ENCODE measurements around the gene PKN3.

DNA sequence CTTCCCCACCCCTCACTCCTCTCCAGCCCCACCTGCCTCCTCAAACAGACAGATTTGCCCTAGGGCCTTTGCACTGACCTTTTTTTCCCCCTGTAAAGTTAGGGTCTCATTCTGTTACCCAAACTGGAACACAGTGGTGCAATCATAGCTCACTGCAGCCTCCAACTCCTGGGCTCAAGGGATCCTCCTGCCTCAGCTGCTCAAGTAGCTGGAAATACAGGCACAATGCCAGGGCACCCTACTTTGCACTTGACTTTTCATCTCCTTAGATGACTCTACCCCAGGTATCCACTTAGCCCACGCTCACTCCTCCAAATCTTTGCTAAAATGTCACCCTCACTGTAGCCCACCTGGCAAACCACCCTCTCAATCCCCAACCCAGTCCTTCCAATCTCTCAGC, 47.8 kb upstream of the PKN3 start:
- TF ChIP-seq, protein P1, sequence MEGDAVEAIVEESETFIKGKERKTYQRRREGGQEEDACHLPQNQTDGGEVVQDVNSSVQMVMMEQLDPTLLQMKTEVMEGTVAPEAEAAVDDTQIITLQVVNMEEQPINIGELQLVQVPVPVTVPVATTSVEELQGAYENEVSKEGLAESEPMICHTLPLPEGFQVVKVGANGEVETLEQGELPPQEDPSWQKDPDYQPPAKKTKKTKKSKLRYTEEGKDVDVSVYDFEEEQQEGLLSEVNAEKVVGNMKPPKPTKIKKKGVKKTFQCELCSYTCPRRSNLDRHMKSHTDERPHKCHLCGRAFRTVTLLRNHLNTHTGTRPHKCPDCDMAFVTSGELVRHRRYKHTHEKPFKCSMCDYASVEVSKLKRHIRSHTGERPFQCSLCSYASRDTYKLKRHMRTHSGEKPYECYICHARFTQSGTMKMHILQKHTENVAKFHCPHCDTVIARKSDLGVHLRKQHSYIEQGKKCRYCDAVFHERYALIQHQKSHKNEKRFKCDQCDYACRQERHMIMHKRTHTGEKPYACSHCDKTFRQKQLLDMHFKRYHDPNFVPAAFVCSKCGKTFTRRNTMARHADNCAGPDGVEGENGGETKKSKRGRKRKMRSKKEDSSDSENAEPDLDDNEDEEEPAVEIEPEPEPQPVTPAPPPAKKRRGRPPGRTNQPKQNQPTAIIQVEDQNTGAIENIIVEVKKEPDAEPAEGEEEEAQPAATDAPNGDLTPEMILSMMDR (IDR thresholded peaks at IDR 0.05; ENCODE audit: low read length): no peak
- TF ChIP-seq EZH2 (IDR thresholded peaks at IDR 0.05; ENCODE audit: borderline replicate concordance, low read length): no peak

Data from OCI-LY1 (cell line).